HG02763 (cell line): ENCODE measurements around the gene TXNDC16.

Source experiments
- ATAC-seq: cut with Tn5 transposase; IDR thresholded peaks from one replicate; pipeline ENCODE4 v1.9.1; 2021; ENCODE audit warnings: mild to moderate bottlenecking, moderate library complexity; ENCODE audit not compliant: unreplicated experiment

Gene TXNDC16

GRCh38 chr14:52395728-52396127 lies 156.6 kb downstream of the TXNDC16 start:
- ATAC-seq: no peak

- ATAC-seq: no peak
Measured at GRCh38 chr14:52391881-52392615, 160.3 kb downstream of the TXNDC16 start.
